Sigmoid colon (tissue), 4 donors: ENCODE results near the gene HSPG2.

Experiments
- CTCF ChIP-seq, 4 experiments: fragments of 450-650 bp in 3 of 4; fragments of 200-600 bp in 1 of 4; IDR thresholded peaks; one replicate each; pipeline ENCODE4 v1.5.1; 2016 to 2019; ENCODE audit warnings: antibody characterized with exemption in 4 of 4, mild to moderate bottlenecking in 3 of 4, moderate library complexity in 2 of 4
- EP300 ChIP-seq, 4 donors: sonication (generic); formaldehyde crosslinking; IDR thresholded peaks; one replicate each; pipeline ENCODE4 v1.6.1; 2017; ENCODE audit warnings: antibody characterized with exemption in 4 of 4
- POLR2AphosphoS5 ChIP-seq, 4 donors: sonication (generic); formaldehyde crosslinking; IDR thresholded peaks; one replicate each; pipeline ENCODE4 v1.6.1; 2017; ENCODE audit warnings: antibody characterized with exemption in 4 of 4

- TF ChIP-seq EP300 (IDR thresholded peaks at IDR 0.05) (no peak), POLR2AphosphoS5 (IDR thresholded peaks at IDR 0.05) (no peak), CTCF (IDR thresholded peaks at IDR 0.05) (no peak)
Observed at GRCh38 chr1:21782349-21782867, 154.7 kb downstream of the HSPG2 start.
